SK-N-SH (cell line): ENCODE results near the gene PLXNA4. TPM values are rescaled to one million over a fixed set of nuclear protein-coding genes. Genes with fewer than 3 reads are reported as not detected.

ENCODE experiments used
- CTCF ChIA-PET: fragments of 300-600, 350-600 bp; formaldehyde crosslinking; extraction: SDS; loops from one replicate; lab custom pipeline; 2021; lab: Yijun Ruan, JAX
- POLR2A ChIA-PET: fragments of 350-600 bp; sonication (Branson Sonifier 250); formaldehyde crosslinking; extraction: SDS; loops from one replicate; lab custom pipeline; 2020; ENCODE audit warnings: antibody characterized with exemption, inconsistent platforms; lab: Yijun Ruan, JAX
- DNase-seq: peaks from one replicate; pipeline ENCODE4 v3.0.0; 2012
- H2AFZ ChIP-seq: fragments of 200-600 bp; sonication (generic); 2 replicates; pipeline ENCODE4 v1.8.1; 2016; ENCODE audit warnings: antibody characterized with exemption, mild to moderate bottlenecking, low read depth
- H3F3A ChIP-seq: fragments of 200-600 bp; sonication (generic); replicated peaks from 2 replicates; pipeline ENCODE3; 2016; ENCODE audit warnings: antibody characterized with exemption, mild to moderate bottlenecking; ENCODE audit not compliant: insufficient read depth
- H3K27ac ChIP-seq, 2 experiments: fragments of 200-500 bp in 1 of 2; fragments of 200-600 bp in 1 of 2; sonication (Bioruptor generic) in 1 of 2; sonication (generic), shearing (Covaris generic) in 1 of 2; 2 replicates each; pipeline versions ENCODE4 v1.5.1 to v1.6.1; 2014 to 2016; ENCODE audit warnings: low read depth in 2 of 2, inconsistent platforms in 1 of 2, low read length in 1 of 2, mild to moderate bottlenecking in 1 of 2, mixed read lengths in 1 of 2
- H3K27me3 ChIP-seq: fragments of 200-600 bp; sonication (generic), shearing (Covaris generic); 2 replicates; pipeline ENCODE4 v1.6.1; 2016; ENCODE audit warnings: mixed run types; ENCODE audit not compliant: insufficient read depth
- H3K36me3 ChIP-seq, 2 experiments: fragments of 200-500 bp in 1 of 2; fragments of 200-600 bp in 1 of 2; sonication (Bioruptor generic) in 1 of 2; sonication (generic) in 1 of 2; replicated peaks in 1 of 2; 2 replicates each; pipeline versions ENCODE3 to v1.5.1; 2014 to 2016; ENCODE audit warnings: low read length in 1 of 2, mild to moderate bottlenecking in 1 of 2; ENCODE audit not compliant: insufficient read depth in 2 of 2, control insufficient read depth in 1 of 2
- H3K4me1 ChIP-seq, 2 experiments: fragments of 200-500 bp in 1 of 2; fragments of 200-600 bp in 1 of 2; sonication (Bioruptor generic) in 1 of 2; sonication (generic), shearing (Covaris generic) in 1 of 2; 2 replicates each; pipeline versions ENCODE4 v1.5.1 to v1.6.1; 2014 to 2016; ENCODE audit warnings: low read depth in 1 of 2, low read length in 1 of 2, mixed run types in 1 of 2; ENCODE audit not compliant: insufficient read depth in 2 of 2, control insufficient read depth in 1 of 2
- H3K4me2 ChIP-seq: fragments of 200-600 bp; sonication (generic), shearing (Covaris generic); 2 replicates; pipeline ENCODE4 v1.6.1; 2017; ENCODE audit warnings: mixed run types
- H3K4me3 ChIP-seq, 2 experiments: fragments of 200-500 bp in 1 of 2; fragments of 200-600 bp in 1 of 2; sonication (Bioruptor generic) in 1 of 2; sonication (generic), shearing (Covaris generic) in 1 of 2; 2 replicates each; pipeline versions ENCODE4 v1.5.1 to v1.8.1; 2014 to 2016; ENCODE audit warnings: low read depth in 2 of 2, inconsistent platforms in 1 of 2, low read length in 1 of 2, mild to moderate bottlenecking in 1 of 2, mixed read lengths in 1 of 2, moderate library complexity in 1 of 2
- H3K79me2 ChIP-seq: fragments of 200-600 bp; sonication (generic); 2 replicates; pipeline ENCODE4 v1.8.1; 2017; ENCODE audit warnings: mild to moderate bottlenecking; ENCODE audit not compliant: insufficient read depth
- H3K9ac ChIP-seq: fragments of 200-600 bp; sonication (generic); 2 replicates; pipeline ENCODE4 v1.6.1; 2017; ENCODE audit warnings: mixed run types
- H3K9me2 ChIP-seq: fragments of 200-600 bp; sonication (generic); 2 replicates; pipeline ENCODE4 v1.6.1; 2017; ENCODE audit warnings: mixed run types
- H3K9me3 ChIP-seq: fragments of 200-600 bp; sonication (generic); 2 replicates; pipeline ENCODE4 v1.6.1; 2017; ENCODE audit warnings: mixed run types, mild to moderate bottlenecking, moderate library complexity
- H4K20me1 ChIP-seq: fragments of 200-600 bp; sonication (generic); 2 replicates; pipeline ENCODE4 v1.6.1; 2017; ENCODE audit warnings: mild to moderate bottlenecking, mixed run types; ENCODE audit not compliant: insufficient read depth
- CTCF ChIP-seq: fragments of 200-600 bp; sonication (generic); IDR thresholded peaks from 2 replicates; pipeline ENCODE4 v1.6.1; 2017; ENCODE audit warnings: antibody characterized with exemption, mild to moderate bottlenecking, moderate library complexity
- EP300 ChIP-seq, 2 experiments: IDR thresholded peaks; 2 replicates each; pipeline versions ENCODE4 v1.4.0 to v1.6.1; 2012; ENCODE audit warnings: borderline replicate concordance in 1 of 2, low read depth in 1 of 2, low read length in 1 of 2
- FOSL2 ChIP-seq: IDR thresholded peaks from 2 replicates; pipeline ENCODE4 v1.4.0; 2012; ENCODE audit warnings: low read depth, mild to moderate bottlenecking, moderate library complexity, borderline replicate concordance
- FOXJ3 ChIP-seq: sonication (generic); formaldehyde crosslinking; IDR thresholded peaks from 2 replicates; pipeline ENCODE4 v1.5.1; 2020; ENCODE audit warnings: mild to moderate bottlenecking, missing genetic modification reagents
- FOXM1 ChIP-seq: IDR thresholded peaks from 2 replicates; pipeline ENCODE4 v1.4.0; 2012; ENCODE audit warnings: low read depth, mild to moderate bottlenecking
- GABPA ChIP-seq: IDR thresholded peaks from 2 replicates; pipeline ENCODE4 v1.4.0; 2012; ENCODE audit warnings: low read depth, mild to moderate bottlenecking
- JUND ChIP-seq: IDR thresholded peaks from 2 replicates; pipeline ENCODE4 v1.4.0; 2012
- NFIC ChIP-seq: IDR thresholded peaks from 2 replicates; pipeline ENCODE4 v1.4.0; 2012; ENCODE audit warnings: borderline replicate concordance
- NRF1 ChIP-seq: IDR thresholded peaks from 2 replicates; pipeline ENCODE4 v1.6.1; 2012; ENCODE audit warnings: low read depth, mild to moderate bottlenecking, low read length
- PBX3 ChIP-seq: IDR thresholded peaks from 2 replicates; pipeline ENCODE4; 2012
- POLR2AphosphoS5 ChIP-seq: IDR thresholded peaks from 2 replicates; pipeline ENCODE4 v1.6.1; 2012; ENCODE audit warnings: low read depth, low read length
- RAD21 ChIP-seq: IDR thresholded peaks from 2 replicates; pipeline ENCODE4 v1.6.1; 2012; ENCODE audit warnings: mild to moderate bottlenecking, low read length
- SIN3A ChIP-seq: IDR thresholded peaks from 2 replicates; pipeline ENCODE4 v1.6.1; 2012; ENCODE audit warnings: low read depth, mild to moderate bottlenecking, low read length, moderate library complexity, borderline replicate concordance
- TAF1 ChIP-seq: IDR thresholded peaks from 2 replicates; pipeline ENCODE4 v1.6.1; 2012; ENCODE audit warnings: low read depth, mild to moderate bottlenecking, low read length, moderate library complexity, borderline replicate concordance
- USF1 ChIP-seq: IDR thresholded peaks from 2 replicates; pipeline ENCODE4 v1.4.0; 2012; ENCODE audit warnings: low read depth, borderline replicate concordance
- YY1 ChIP-seq: IDR thresholded peaks from 2 replicates; pipeline ENCODE4 v1.4.0; 2012; ENCODE audit warnings: low read depth, mild to moderate bottlenecking
- ZBTB33 ChIP-seq: IDR thresholded peaks from 2 replicates; pipeline ENCODE4 v1.4.0; 2012; ENCODE audit warnings: low read depth, borderline replicate concordance
- WGBS: methylation state at CpG from one replicate; pipeline ENCODE4 v1.1.6; 2017; ENCODE audit warnings: low lambda C conversion rate; 5-methylcytosine and 5-hydroxymethylcytosine counted together
- polyA plus RNA-seq, 3 experiments: library from polyadenylated mRNA; depleted of rRNA; stranded (reverse); fragments of >200 nt; gene quantifications; 2 replicates each; pipeline ENCODE4 v1.2.3, GENCODE V29; 2012
- TF ChIP-seq, protein P1 (sequence below): IDR thresholded peaks from 2 replicates; pipeline ENCODE4 v1.6.1; 2012; ENCODE audit warnings: mild to moderate bottlenecking, low read depth, low read length, moderate library complexity

The PLXNA4 gene
- polyA plus RNA-seq, 1 of the 3 experiments (the other 2 are of a cell fraction): 2.4 TPM

DNA sequence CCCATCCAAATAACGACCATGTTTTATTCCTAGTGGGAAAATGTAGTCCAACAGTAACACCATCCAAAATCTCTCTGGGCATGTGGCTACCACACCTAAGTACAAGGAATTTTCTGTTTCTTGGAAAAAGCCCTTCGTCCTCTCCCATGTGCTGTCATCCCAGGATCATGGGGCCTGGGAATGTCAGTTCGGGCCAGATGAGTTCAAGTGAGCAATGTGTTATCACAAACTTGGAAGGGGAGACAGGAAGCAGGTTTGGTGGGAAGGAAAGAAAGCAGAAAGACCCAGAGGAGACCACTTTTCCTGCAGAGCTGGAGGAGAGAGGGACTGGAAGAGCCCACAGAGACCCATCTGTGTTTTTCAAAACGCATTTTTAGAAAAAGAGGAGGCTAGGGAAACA lies 110.8 kb downstream of the PLXNA4 start:
- CTCF ChIA-PET: interaction anchor here (0.9 to 2.1 kb wide), 4 partner anchors 8 to 146 kb away, joined by 3 to 4 read pairs (median 4); no protein-coding TSS in a partner anchor
- H3K9me2 ChIP-seq: no peaks in the 10 kb centered on the region
- H3K4me2 ChIP-seq: no peak overlapping the region
- no peak overlapping the region for H2AFZ ChIP-seq
- H3K4me1 ChIP-seq: peaks cover 6 to 11% of the 10 kb centered on the region in 2 experiments
- 70% methylated on average over 4 of the region's 4 CpGs for WGBS
- H3F3A ChIP-seq: no peaks in the 10 kb centered on the region
- TF ChIP-seq TAF1 (no peak), POLR2AphosphoS5 (no peak), RAD21 (no peak), PBX3 (no peak), NFIC (no peak), NRF1 (no peak), EP300 (IDR thresholded peaks at IDR 0.05; ENCODE audit: borderline replicate concordance in 1 of 2, low read depth in 1 of 2, low read length in 1 of 2) (no peak)
- TF ChIP-seq, all 33 proteins: peak for 0
- H3K9ac ChIP-seq: no peak overlapping the region
- H3K4me3 ChIP-seq: no peak overlapping the region
- no peak overlapping the region for H3K27ac ChIP-seq
- no peaks in the 10 kb centered on the region for H3K9me3 ChIP-seq
- H3K27me3 ChIP-seq: no peaks in the 10 kb centered on the region
- H3K36me3 ChIP-seq: no peaks in the 10 kb centered on the region
- POLR2A ChIA-PET: no interaction called here
- H3K79me2 ChIP-seq: no peaks in the 10 kb centered on the region
- no peaks in the 10 kb centered on the region for H4K20me1 ChIP-seq
- DNase-seq: no peak

- no peak overlapping the region for H3K4me3 ChIP-seq
- no peaks in the 10 kb centered on the region for H4K20me1 ChIP-seq
- no peaks in the 10 kb centered on the region for H3F3A ChIP-seq
- H3K9me2 ChIP-seq: no peaks in the 10 kb centered on the region
- ChIA-PET CTCF (interaction anchor here (0.9 to 2.1 kb wide), 2 partner anchors 9 to 116 kb away, joined by 4 read pairs; no protein-coding TSS in a partner anchor), POLR2A (no interaction called here)
- DNase-seq: no peak
- H3K4me2 ChIP-seq: peak overlapping the region; percentile 28; the same call in 1 of the 2 replicates
- no peaks in the 10 kb centered on the region for H3K9me3 ChIP-seq
- no peaks in the 10 kb centered on the region for H3K79me2 ChIP-seq
- H3K27ac ChIP-seq: no peak overlapping the region
- no peak overlapping the region for H2AFZ ChIP-seq
- 13% methylated on average over 1 of the region's 4 CpGs for WGBS
- H3K4me1 ChIP-seq: peaks cover 6 to 11% of the 10 kb centered on the region in 2 experiments
- H3K9ac ChIP-seq: no peak overlapping the region
- H3K27me3 ChIP-seq: no peaks in the 10 kb centered on the region
- H3K36me3 ChIP-seq: no peaks in the 10 kb centered on the region
- TF ChIP-seq NFIC (peak; percentile 91), TAF1 (no peak), EP300 (IDR thresholded peaks at IDR 0.05; ENCODE audit: borderline replicate concordance in 1 of 2, low read depth in 1 of 2, low read length in 1 of 2) (peak in 1 of 2 experiments; percentile 55; a peak in 1 of 4 replicates), CTCF (no peak), FOSL2 (peak; percentile 63; the same call in 1 of the 2 replicates), ZBTB33 (no peak), USF1 (no peak), YY1 (no peak), JUND (peak; percentile 71), SIN3A (no peak), FOXM1 (no peak), GABPA (no peak), FOXJ3 (no peak)
- TF ChIP-seq, protein P1, sequence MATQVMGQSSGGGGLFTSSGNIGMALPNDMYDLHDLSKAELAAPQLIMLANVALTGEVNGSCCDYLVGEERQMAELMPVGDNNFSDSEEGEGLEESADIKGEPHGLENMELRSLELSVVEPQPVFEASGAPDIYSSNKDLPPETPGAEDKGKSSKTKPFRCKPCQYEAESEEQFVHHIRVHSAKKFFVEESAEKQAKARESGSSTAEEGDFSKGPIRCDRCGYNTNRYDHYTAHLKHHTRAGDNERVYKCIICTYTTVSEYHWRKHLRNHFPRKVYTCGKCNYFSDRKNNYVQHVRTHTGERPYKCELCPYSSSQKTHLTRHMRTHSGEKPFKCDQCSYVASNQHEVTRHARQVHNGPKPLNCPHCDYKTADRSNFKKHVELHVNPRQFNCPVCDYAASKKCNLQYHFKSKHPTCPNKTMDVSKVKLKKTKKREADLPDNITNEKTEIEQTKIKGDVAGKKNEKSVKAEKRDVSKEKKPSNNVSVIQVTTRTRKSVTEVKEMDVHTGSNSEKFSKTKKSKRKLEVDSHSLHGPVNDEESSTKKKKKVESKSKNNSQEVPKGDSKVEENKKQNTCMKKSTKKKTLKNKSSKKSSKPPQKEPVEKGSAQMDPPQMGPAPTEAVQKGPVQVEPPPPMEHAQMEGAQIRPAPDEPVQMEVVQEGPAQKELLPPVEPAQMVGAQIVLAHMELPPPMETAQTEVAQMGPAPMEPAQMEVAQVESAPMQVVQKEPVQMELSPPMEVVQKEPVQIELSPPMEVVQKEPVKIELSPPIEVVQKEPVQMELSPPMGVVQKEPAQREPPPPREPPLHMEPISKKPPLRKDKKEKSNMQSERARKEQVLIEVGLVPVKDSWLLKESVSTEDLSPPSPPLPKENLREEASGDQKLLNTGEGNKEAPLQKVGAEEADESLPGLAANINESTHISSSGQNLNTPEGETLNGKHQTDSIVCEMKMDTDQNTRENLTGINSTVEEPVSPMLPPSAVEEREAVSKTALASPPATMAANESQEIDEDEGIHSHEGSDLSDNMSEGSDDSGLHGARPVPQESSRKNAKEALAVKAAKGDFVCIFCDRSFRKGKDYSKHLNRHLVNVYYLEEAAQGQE: no peak
Observed at GRCh38 chr7:132464740-132465139, 111.5 kb downstream of the PLXNA4 start.
